Thyroid gland (tissue), 4 donors: ENCODE measurements around the gene PSMD3.

Source experiments
- POLR2A ChIP-seq, 2 donors: fragments of 450-650 bp; IDR thresholded peaks; one replicate each; pipeline ENCODE4 v1.6.1; 2017; ENCODE audit warnings: antibody characterized with exemption in 2 of 2, mild to moderate bottlenecking in 2 of 2, moderate library complexity in 1 of 2
- TF ChIP-seq, protein P1 (sequence below), 6 experiments: fragments of 200-600 bp in 3 of 6; fragments of 450-650 bp in 3 of 6; sonication (generic) in 3 of 6; IDR thresholded peaks; one replicate each; pipeline ENCODE4 v1.5.1; 2016 to 2019; ENCODE audit warnings: antibody characterized with exemption in 6 of 6, mild to moderate bottlenecking in 2 of 6, inconsistent platforms in 1 of 6, moderate library complexity in 1 of 6

DNA sequence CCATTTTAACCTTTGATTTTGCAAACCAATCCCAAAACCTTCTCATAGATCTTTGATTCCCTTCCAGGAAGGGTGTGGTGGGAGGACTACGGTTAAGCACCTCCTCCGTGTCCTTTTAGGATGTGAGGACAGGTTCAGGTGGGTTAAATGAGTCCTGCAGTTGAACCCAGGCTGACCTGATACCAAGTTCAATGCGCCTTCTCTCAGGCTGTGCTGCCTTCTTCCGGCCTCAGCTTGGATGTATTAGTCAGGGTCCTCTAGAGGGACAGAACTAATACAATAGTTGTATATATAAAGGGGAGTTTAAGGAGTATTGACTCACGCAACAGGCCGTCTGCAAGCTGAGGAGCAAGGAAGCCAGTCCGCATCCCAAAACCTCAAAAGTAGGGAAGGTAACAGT lies 24.1 kb downstream of the PSMD3 start:
- TF ChIP-seq, protein P1, sequence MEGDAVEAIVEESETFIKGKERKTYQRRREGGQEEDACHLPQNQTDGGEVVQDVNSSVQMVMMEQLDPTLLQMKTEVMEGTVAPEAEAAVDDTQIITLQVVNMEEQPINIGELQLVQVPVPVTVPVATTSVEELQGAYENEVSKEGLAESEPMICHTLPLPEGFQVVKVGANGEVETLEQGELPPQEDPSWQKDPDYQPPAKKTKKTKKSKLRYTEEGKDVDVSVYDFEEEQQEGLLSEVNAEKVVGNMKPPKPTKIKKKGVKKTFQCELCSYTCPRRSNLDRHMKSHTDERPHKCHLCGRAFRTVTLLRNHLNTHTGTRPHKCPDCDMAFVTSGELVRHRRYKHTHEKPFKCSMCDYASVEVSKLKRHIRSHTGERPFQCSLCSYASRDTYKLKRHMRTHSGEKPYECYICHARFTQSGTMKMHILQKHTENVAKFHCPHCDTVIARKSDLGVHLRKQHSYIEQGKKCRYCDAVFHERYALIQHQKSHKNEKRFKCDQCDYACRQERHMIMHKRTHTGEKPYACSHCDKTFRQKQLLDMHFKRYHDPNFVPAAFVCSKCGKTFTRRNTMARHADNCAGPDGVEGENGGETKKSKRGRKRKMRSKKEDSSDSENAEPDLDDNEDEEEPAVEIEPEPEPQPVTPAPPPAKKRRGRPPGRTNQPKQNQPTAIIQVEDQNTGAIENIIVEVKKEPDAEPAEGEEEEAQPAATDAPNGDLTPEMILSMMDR (IDR thresholded peaks at IDR 0.05) = no peak
- no peak for TF ChIP-seq POLR2A (IDR thresholded peaks at IDR 0.05)
